8988T (cell line): ENCODE measurements around the gene FYB1.

Experiments used
- DNase-seq: peaks from one replicate; pipeline ENCODE4 v3.0.0; 2011

The FYB1 gene

DNA sequence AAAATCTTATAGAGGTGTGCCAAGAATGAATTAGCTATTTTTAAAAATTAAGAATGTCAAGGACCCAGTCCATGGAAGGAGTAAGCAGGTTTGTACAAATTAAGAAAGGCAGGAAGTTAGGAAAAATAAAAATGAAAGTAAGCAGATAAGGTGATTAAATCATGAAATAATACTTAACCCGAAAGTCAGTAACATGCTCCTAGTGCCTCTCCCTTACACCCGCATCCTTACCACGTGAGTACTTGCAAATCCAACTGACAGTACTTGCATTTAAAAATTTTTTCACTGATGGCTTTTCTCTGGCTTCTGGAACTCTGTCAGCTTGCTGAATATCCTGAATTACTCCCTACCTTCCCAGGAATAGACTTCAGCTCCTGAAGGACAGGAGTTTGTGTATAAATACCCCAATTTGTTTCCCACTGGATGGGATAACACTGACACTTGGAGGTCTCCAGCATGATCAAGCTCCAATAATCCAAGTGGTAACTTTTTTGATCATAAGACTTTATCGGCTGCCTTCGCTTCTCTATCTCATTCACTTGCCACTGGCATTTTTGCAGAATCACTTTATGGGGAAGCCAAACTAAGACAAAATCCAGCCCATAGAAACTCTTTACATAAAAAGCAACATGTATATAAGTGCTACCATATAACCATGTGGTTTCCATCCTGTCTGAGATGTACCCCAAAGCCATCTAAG, 103.6 kb downstream of the FYB1 start:
- DNase-seq, result no peak

GRCh38 chr5:39114155-39114554, 105.2 kb downstream of the FYB1 start:
- DNase-seq, result no peak

DNA sequence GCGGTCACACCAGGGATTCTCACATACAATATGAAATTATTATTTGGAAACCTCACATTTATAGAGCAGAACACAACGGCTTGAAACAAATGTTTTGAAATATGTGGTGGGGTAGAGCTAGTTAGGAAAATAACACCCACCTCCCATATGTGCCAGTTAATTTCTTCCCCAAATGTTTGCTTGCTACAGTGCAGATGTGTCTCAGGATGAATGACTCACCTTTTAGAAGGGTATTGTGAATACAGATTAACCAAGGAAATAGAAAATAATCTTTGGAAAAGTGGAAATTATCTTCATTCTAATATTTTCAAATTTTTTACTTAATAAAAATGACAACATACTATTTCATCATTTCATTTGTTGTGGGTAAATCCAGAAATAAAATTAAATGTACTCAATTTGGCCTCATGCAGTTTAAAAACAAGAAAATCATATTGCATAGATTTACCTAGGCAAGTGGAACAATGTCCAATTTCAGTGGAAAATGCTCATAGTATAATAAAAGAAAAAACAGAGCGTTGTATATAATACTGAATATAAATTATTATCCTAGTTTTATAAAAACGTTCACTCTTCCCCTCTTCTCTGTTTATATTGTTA, 105.9 kb downstream of the FYB1 start:
- DNase-seq, result no peak

GRCh38 chr5:39109606-39110005, 109.8 kb downstream of the FYB1 start:
- no peak for DNase-seq

GRCh38 chr5:39108987-39109386, 110.4 kb downstream of the FYB1 start:
- no peak for DNase-seq

GRCh38 chr5:39107350-39107749, 112.0 kb downstream of the FYB1 start:
- DNase-seq, result no peak

DNA sequence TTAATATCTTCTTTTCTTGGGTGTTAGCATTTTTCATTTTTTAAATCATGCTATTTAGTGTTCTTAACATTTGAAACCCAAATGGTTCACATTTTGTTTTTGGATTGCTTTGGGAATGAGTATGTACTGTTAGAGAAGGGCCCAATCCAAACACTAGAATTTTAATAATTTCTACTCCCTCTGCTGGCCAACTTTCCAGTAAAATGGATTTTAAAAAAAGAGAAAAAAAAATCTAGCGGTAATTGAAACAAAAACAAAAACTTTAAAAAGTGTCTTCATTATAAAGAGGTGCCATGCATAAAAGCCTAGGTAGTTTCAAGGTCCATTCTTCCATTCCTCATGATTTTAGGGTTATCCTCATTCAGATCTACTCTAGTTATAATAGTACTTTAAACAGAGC, 113.0 kb downstream of the FYB1 start:
- no peak for DNase-seq

DNA sequence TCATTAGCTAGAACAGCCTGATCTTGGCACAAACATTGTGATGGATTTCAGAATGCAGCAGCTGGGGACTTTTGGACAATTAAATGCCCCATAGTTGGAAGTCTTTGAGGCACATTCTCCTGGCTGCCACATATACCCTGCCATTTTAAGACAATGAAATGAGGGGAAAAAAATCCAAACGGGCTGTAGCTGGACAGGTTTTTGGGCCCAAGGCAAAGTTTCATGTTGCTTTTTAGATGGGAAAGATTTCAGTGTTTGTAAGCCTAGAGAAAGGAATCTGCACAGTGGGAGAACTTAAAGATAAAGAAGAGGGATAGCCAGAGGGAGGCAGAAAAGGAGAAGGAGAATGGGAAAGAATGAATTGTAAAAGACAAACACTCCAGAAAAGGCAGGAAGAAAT, 115.1 kb downstream of the FYB1 start:
- DNase-seq, result no peak

- DNase-seq, result no peak
These were observed 116.6 kb downstream of the FYB1 start for GRCh38 chr5:39102684-39103155.

- DNase-seq, result no peak
These were observed 118.4 kb downstream of the FYB1 start for GRCh38 chr5:39100851-39101396.

DNA sequence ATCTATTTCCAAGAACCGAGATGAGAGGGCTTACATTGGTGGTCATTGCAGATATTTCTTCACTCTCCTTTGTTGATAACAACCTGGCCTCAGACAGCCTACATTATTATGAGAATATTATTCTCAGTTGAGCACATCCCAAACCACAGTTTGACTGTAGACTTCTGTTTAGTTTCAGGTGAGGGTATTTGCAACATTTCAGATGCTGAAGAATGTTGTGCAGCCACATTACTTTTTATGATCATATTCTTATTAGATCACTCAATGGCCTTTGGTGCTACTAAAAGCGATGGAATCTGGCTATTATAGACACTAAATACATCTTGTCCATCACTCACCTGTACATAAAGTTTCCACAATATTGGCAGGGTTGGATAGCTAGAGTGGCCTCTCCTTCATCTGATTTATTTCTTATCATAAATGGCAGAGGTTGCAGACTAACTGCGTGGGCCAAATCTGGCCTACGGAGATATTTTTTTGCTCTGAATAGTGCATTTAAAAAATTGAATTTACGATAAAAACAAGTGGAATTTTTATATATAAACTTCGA, 119.0 kb downstream of the FYB1 start:
- no peak for DNase-seq

GRCh38 chr5:39099831-39100230, 119.5 kb downstream of the FYB1 start:
- no peak for DNase-seq

DNA sequence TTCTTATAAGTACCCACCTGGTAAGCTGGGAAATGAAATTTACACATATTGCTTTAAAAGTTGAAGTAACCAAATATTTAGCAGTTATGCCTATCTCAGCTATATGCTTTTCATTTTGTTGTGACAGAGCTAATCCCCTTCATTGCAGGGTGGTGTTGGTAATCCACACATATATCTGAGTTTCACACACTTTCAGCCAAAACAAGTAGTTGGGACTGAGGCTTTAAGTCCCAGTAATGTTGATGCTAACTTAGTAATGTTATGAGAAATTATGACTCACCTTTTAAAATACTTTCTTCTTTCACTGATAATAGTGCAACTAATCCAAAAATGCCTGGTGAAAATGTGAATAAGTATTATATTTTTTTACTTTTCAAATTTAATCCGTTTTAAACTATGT, 126.0 kb downstream of the FYB1 start:
- DNase-seq, result no peak

DNA sequence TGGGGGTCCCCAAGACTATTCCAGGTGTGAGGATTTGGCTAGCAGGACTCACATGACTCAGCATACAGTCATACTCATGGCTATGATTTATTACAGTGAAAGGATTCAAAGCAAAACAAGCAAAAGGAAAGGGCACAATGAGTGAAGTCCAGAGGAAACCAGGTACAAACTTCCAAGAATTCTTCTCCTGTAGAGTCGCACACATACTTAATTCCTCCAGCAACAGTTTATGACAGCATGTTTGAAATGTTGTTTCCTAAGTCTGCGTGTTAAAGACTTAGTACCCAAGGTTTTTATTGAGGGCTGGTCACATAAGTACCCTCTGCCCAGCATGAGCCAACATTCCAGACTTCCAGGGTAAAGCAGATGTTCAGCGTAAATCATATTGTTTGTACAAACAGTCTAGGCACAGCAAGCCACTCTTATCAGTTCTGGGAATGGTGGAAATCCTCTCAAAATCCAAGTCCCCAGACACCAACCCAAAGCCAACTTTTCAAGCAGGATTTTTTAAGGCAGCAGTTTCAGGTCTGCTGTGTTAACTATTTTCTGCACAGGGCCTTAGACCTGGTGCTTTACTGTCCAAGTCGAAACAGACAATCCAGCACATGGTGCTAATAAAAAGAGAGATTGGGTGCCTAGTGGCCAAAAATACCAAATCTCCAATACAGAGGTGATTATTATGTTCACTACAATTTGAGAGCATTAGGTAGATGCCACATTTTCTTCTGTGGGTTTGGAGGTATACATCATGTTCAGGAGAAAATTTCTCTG, 126.6 kb downstream of the FYB1 start:
- no peak for DNase-seq

DNA sequence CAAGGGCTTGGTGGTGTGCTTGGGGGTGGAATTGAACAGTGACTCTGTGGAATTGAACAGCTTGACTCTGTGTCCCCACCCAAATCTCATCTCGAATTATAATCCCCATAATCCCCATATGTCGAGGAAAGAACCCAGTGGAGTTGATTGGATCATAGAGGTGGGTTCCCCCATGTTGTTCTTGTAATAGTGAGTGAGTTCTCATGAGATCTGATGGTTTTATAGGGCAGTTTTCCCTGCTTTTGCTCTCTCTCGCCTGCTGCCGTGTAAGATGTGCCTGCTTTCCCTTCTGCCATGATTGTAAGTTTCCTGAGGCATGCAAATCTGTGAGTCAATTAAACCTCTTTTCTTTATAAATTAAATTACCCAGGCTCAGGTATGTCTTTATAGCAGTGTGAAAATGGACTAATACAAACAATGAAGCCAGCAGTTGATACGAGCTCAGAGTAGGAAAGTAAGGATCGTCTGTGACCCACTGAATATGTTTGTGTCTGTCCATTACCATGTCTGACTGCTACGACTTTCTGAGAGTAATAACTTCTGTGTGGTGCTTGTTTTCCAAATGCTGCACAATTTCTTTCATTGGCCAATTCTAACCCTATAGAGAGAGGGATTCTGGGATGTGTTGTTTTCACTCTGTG, 127.3 kb downstream of the FYB1 start:
- no peak for DNase-seq

DNA sequence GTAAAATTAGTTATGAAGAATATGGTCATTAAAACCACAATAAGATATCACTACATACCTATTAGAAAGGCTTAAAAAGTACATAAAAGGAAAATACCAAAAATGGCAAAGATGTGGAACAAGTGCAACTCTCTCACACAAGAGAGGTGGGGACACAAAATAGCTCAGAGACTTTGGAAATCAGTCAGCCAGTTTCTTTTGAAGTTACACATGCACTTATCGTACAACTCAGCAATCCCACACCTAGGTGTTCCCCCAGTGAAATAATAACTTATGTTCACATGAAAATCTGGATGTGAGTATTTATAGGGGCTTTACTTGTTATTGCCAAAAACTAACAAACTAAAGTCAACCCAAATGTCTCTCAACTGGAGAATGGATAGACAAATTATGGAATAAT, 135.4 kb downstream of the FYB1 start:
- no peak for DNase-seq

DNA sequence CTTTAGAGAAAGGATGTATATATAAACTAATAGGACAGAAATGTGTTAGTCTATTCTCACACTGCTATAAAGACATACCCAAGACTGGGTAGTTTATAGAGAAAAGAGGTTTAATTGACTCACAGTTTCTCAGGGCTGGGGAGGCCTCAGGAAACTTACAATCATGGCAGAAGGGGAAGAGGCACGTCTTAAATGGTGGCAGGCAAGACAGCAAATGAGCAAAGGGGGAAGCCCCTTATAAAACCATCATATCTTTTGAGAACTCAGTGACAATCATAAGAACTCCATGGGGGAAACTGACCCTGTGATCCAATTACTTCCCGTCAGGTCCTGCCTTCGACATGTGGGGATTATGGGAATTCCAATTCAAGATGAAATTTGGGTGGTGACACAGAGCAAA, 136.4 kb downstream of the FYB1 start:
- no peak for DNase-seq

- no peak for DNase-seq
These were observed 138.7 kb downstream of the FYB1 start for GRCh38 chr5:39080597-39081204.

- DNase-seq, result no peak
These were observed 139.2 kb downstream of the FYB1 start for GRCh38 chr5:39080168-39080567.

DNA sequence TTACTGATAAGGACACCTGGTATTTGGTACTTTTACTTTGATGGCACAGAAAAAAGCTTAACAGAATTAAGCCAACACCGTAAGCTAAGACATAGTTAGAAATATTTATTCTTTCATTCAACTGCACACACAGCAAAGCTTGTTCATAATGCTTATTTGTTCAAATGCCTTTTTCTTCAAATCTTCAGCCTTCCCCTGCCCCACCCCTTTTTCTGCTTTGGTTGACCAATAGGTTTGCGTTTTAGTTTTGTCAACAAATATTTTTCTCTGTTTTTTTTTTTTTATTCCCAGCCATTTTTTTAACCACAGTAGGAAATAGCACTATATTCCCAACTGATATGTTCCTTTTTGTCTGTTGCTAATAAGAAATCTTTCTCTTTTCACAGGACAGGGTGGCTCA, 140.2 kb downstream of the FYB1 start:
- no peak for DNase-seq

GRCh38 chr5:39076757-39077728, 142.3 kb downstream of the FYB1 start:
- DNase-seq, result no peak
